Measurements from ENCODE around the gene MRPL55. TPM values are rescaled to one million over a fixed set of nuclear protein-coding genes. Genes with fewer than 3 reads are reported as not detected.

MRPL55 gene
- total RNA-seq, 4 donors from 2014 or later = 23.5 to 125 (median 87.5) TPM

GRCh38 chr1:228141226-228142044 lies 32.3 kb upstream of the MRPL55 start:
- DNase-seq = no peak
- intact Hi-C loops (cut with DNase I) = loop anchor here (5.0 kb wide), 1 partner anchor 34 kb away; the partner anchor contains the start of gene MRPL55
- Histone ChIP-seq H3K27ac (peak overlapping the region; percentile 82 to 97 (median 90)), H3K9me3 (no peaks in the 10 kb centered on the region), H3K27me3 (no peaks in the 10 kb centered on the region), H3K4me1 (peaks cover 23 to 36% of the 10 kb centered on the region in 2 donors), H3K36me3 (peaks cover 3 to 4% of the 10 kb centered on the region in 2 donors), H3K4me3 (replicated peaks in 1 of 3) (peak overlapping the region; percentile 82 to 98 (median 96))
- TF ChIP-seq CTCF (IDR thresholded peaks at IDR 0.05) = no peak
- TF ChIP-seq POLR2A (IDR thresholded peaks at IDR 0.05) = no peak
- WGBS, 2 donors = 41 to 49% methylated on average over 9 to 27 of the region's 27 CpGs

GRCh38 chr1:228140724-228141225 lies 31.7 kb upstream of the MRPL55 start:
- Histone ChIP-seq H3K4me1 (peaks cover 23 to 36% of the 10 kb centered on the region in 2 donors), H3K27me3 (no peaks in the 10 kb centered on the region), H3K9me3 (no peaks in the 10 kb centered on the region), H3K27ac (peak overlapping the region; percentile 82 to 97 (median 90)), H3K36me3 (peaks cover 0 to 2% of the 10 kb centered on the region in 2 donors), H3K4me3 (replicated peaks in 1 of 3) (peak overlapping the region; percentile 82 to 98 (median 96))
- intact Hi-C loops (cut with DNase I) = loop anchor here (5.0 kb wide), 1 partner anchor 33 kb away; the partner anchor contains the start of gene MRPL55
- DNase-seq = no peak
- 8 to 33% methylated on average over 4 to 5 of the region's 25 CpGs for WGBS, 2 donors
- no peak for TF ChIP-seq POLR2A (IDR thresholded peaks at IDR 0.05)
- TF ChIP-seq CTCF (IDR thresholded peaks at IDR 0.05) = no peak

GRCh38 chr1:228139931-228140723 lies 31.0 kb upstream of the MRPL55 start, which contains the start of gene GUK1:
GUK1 (plus strand) TSS chr1:228140279; CDS start chr1:228140303, 24 bp downstream.
- intact Hi-C loops (cut with DNase I) = loop anchor here (5.0 to 10.0 kb wide), 2 partner anchors 33 to 75 kb away; partner anchors contain the start of gene MRPL55
- H3K27me3 ChIP-seq = no peaks in the 10 kb centered on the region

GRCh38 chr1:228139406-228139930 lies 30.4 kb upstream of the MRPL55 start:
- intact Hi-C loops (cut with DNase I) = loop anchor here (10.0 kb wide), 1 partner anchor 75 kb away; no protein-coding TSS in a partner anchor
- WGBS, 2 donors = 25 to 45% methylated on average over 17 to 30 of the region's 30 CpGs
- Histone ChIP-seq H3K27ac (peak overlapping the region; percentile 78 to 97 (median 90)), H3K27me3 (no peaks in the 10 kb centered on the region), H3K4me1 (peaks cover 23 to 36% of the 10 kb centered on the region in 2 donors), H3K4me3 (replicated peaks in 1 of 3) (peak overlapping the region; percentile 21 to 98 (median 34)), H3K36me3 (no peaks in the 10 kb centered on the region), H3K9me3 (no peaks in the 10 kb centered on the region)
- no peak for DNase-seq
- TF ChIP-seq CTCF (IDR thresholded peaks at IDR 0.05) (no peak), POLR2A (IDR thresholded peaks at IDR 0.05) (no peak)

More at GRCh38 chr1:228139931-228140723, 31.0 kb upstream of the MRPL55 start, which contains the start of gene GUK1:
- DNase-seq = peak; percentile 100
- H3K9me3 ChIP-seq = no peaks in the 10 kb centered on the region
- H3K4me3 ChIP-seq (replicated peaks in 1 of 3) = peak within 1 kb of the TSS; percentile 82 to 98 (median 96)
- H3K27ac ChIP-seq = peak within 1 kb of the TSS; percentile 82 to 97 (median 90)
- H3K36me3 ChIP-seq = no peaks in the 10 kb centered on the region
- peaks cover 23 to 36% of the 10 kb centered on the region in 2 donors for H3K4me1 ChIP-seq
- TF ChIP-seq POLR2A (IDR thresholded peaks at IDR 0.05) (peak; percentile 86 to 92), CTCF (IDR thresholded peaks at IDR 0.05) (peak in 4 of 6 experiments; percentile 16 to 44 (median 24))
- WGBS, 2 donors = 0% methylated on average over 14 to 15 of the region's 95 CpGs

All from thyroid gland (tissue), 4 donors.